ENCODE data around the gene LARGE1. TPM values are rescaled to one million over a fixed set of nuclear protein-coding genes. Genes with fewer than 3 reads are reported as not detected.

Gene LARGE1
- total RNA-seq, 1 donor from 2014 or later: 4.6 TPM

GRCh38 chr22:33600595-33600994 lies 319.7 kb downstream of the LARGE1 start:
- DNase-seq (ENCODE audit: low read depth in 2 of 2): no peak

- DNase-seq (ENCODE audit: low read depth in 2 of 2): no peak
Observed at GRCh38 chr22:33600113-33600512, 320.2 kb downstream of the LARGE1 start.

- no peak for DNase-seq (ENCODE audit: low read depth in 2 of 2)
Observed at GRCh38 chr22:33599596-33599995, 320.7 kb downstream of the LARGE1 start.

- no peak for DNase-seq (ENCODE audit: low read depth in 2 of 2)
Observed at GRCh38 chr22:33598821-33599220, 321.5 kb downstream of the LARGE1 start.

- DNase-seq (ENCODE audit: low read depth in 2 of 2): no peak
Observed at GRCh38 chr22:33597274-33597985, 322.8 kb downstream of the LARGE1 start.

GRCh38 chr22:33593818-33594217 lies 326.5 kb downstream of the LARGE1 start:
- no peak for DNase-seq (ENCODE audit: low read depth in 2 of 2)

- DNase-seq (ENCODE audit: low read depth in 2 of 2): no peak
Observed at GRCh38 chr22:33591946-33592345, 328.3 kb downstream of the LARGE1 start.

GRCh38 chr22:33589297-33589696 lies 331.0 kb downstream of the LARGE1 start:
- DNase-seq (ENCODE audit: low read depth in 2 of 2): no peak

GRCh38 chr22:33588860-33589259 lies 331.4 kb downstream of the LARGE1 start:
- no peak for DNase-seq (ENCODE audit: low read depth in 2 of 2)

- DNase-seq (ENCODE audit: low read depth in 2 of 2): no peak
Observed at GRCh38 chr22:33584152-33584551, 336.1 kb downstream of the LARGE1 start.

- DNase-seq (ENCODE audit: low read depth in 2 of 2): no peak
Observed at GRCh38 chr22:33582822-33583400, 337.4 kb downstream of the LARGE1 start.

GRCh38 chr22:33580310-33580709 lies 340.0 kb downstream of the LARGE1 start:
- no peak for DNase-seq (ENCODE audit: low read depth in 2 of 2)

GRCh38 chr22:33579448-33580093 lies 340.7 kb downstream of the LARGE1 start:
- peak; percentile 7 to 69 for DNase-seq (ENCODE audit: low read depth in 2 of 2)

GRCh38 chr22:33578752-33579151 lies 341.5 kb downstream of the LARGE1 start:
- DNase-seq (ENCODE audit: low read depth in 2 of 2): no peak

- DNase-seq (ENCODE audit: low read depth in 2 of 2): peak in 1 of 2 donors; percentile 4
Observed at GRCh38 chr22:33577862-33578411, 342.3 kb downstream of the LARGE1 start.

- DNase-seq (ENCODE audit: low read depth in 2 of 2): no peak
Observed at GRCh38 chr22:33576205-33576604, 344.1 kb downstream of the LARGE1 start.

- DNase-seq (ENCODE audit: low read depth in 2 of 2): no peak
Observed at GRCh38 chr22:33575771-33576170, 344.5 kb downstream of the LARGE1 start.

GRCh38 chr22:33575041-33575440 lies 345.2 kb downstream of the LARGE1 start:
- DNase-seq (ENCODE audit: low read depth in 2 of 2): no peak

GRCh38 chr22:33573479-33573878 lies 346.8 kb downstream of the LARGE1 start:
- DNase-seq (ENCODE audit: low read depth in 2 of 2): no peak

- no peak for DNase-seq (ENCODE audit: low read depth in 2 of 2)
Observed at GRCh38 chr22:33572086-33572485, 348.2 kb downstream of the LARGE1 start.

- DNase-seq (ENCODE audit: low read depth in 2 of 2): no peak
Observed at GRCh38 chr22:33570110-33570509, 350.2 kb downstream of the LARGE1 start.

GRCh38 chr22:33569559-33569958 lies 350.7 kb downstream of the LARGE1 start:
- DNase-seq (ENCODE audit: low read depth in 2 of 2): no peak

- no peak for DNase-seq (ENCODE audit: low read depth in 2 of 2)
Observed at GRCh38 chr22:33569018-33569417, 351.3 kb downstream of the LARGE1 start.
